Osteocyte (in vitro differentiated cells): ENCODE measurements around the gene INTS1. TPM values are rescaled to one million over a fixed set of nuclear protein-coding genes. Genes with fewer than 3 reads are reported as not detected.

ENCODE experiments used
- DNase-seq: peaks from one replicate; pipeline ENCODE4 v3.0.0; 2021; ENCODE audit warnings: mixed read lengths; ENCODE audit not compliant: unreplicated experiment; ENCODE audit errors: extremely low spot score
- H3K27ac Mint-ChIP-seq: one replicate; pipeline ENCODE4 v1.8.0; 2021; ENCODE audit warnings: mild to moderate bottlenecking, mixed read lengths; ENCODE audit not compliant: unreplicated experiment
- H3K27me3 Mint-ChIP-seq: one replicate; pipeline ENCODE4 v1.8.0; 2021; ENCODE audit warnings: mixed read lengths; ENCODE audit not compliant: unreplicated experiment
- H3K36me3 Mint-ChIP-seq: one replicate; pipeline ENCODE4 v1.8.0; 2021; ENCODE audit warnings: mixed read lengths; ENCODE audit not compliant: unreplicated experiment
- H3K4me1 Mint-ChIP-seq: one replicate; pipeline ENCODE4 v1.8.0; 2021; ENCODE audit warnings: mixed read lengths; ENCODE audit not compliant: unreplicated experiment
- H3K4me3 Mint-ChIP-seq: one replicate; pipeline ENCODE4 v1.8.0; 2021; ENCODE audit warnings: mild to moderate bottlenecking, moderate library complexity, mixed read lengths; ENCODE audit not compliant: unreplicated experiment
- H3K9me3 Mint-ChIP-seq: one replicate; pipeline ENCODE4 v1.8.0; 2021; ENCODE audit warnings: mixed read lengths; ENCODE audit not compliant: unreplicated experiment
- total RNA-seq: library from RNA; stranded (reverse); gene quantifications from 2 replicates; pipeline ENCODE4 v1.2.1, GENCODE V29; 2021
- TF ChIP-seq, protein P1 (sequence below): fragments of 200-600 bp; sonication (generic); IDR thresholded peaks from 2 replicates; pipeline ENCODE4 v1.5.0; 2021; ENCODE audit warnings: antibody characterized with exemption, mild to moderate bottlenecking, moderate library complexity

Gene INTS1
- total RNA-seq, 1 donor from 2014 or later: 121 TPM

GRCh38 chr7:1422512-1423263 is 81.5 kb downstream of the INTS1 start:
- H3K27ac Mint-ChIP-seq: no peak overlapping the region
- H3K4me1 Mint-ChIP-seq: peaks cover 5% of the 10 kb centered on the region
- H3K36me3 Mint-ChIP-seq: no peaks in the 10 kb centered on the region
- TF ChIP-seq, protein P1, sequence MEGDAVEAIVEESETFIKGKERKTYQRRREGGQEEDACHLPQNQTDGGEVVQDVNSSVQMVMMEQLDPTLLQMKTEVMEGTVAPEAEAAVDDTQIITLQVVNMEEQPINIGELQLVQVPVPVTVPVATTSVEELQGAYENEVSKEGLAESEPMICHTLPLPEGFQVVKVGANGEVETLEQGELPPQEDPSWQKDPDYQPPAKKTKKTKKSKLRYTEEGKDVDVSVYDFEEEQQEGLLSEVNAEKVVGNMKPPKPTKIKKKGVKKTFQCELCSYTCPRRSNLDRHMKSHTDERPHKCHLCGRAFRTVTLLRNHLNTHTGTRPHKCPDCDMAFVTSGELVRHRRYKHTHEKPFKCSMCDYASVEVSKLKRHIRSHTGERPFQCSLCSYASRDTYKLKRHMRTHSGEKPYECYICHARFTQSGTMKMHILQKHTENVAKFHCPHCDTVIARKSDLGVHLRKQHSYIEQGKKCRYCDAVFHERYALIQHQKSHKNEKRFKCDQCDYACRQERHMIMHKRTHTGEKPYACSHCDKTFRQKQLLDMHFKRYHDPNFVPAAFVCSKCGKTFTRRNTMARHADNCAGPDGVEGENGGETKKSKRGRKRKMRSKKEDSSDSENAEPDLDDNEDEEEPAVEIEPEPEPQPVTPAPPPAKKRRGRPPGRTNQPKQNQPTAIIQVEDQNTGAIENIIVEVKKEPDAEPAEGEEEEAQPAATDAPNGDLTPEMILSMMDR: no peak
- H3K9me3 Mint-ChIP-seq: no peaks in the 10 kb centered on the region
- H3K27me3 Mint-ChIP-seq: peaks cover 6% of the 10 kb centered on the region
- no peak overlapping the region for H3K4me3 Mint-ChIP-seq
- DNase-seq: no peak

DNA sequence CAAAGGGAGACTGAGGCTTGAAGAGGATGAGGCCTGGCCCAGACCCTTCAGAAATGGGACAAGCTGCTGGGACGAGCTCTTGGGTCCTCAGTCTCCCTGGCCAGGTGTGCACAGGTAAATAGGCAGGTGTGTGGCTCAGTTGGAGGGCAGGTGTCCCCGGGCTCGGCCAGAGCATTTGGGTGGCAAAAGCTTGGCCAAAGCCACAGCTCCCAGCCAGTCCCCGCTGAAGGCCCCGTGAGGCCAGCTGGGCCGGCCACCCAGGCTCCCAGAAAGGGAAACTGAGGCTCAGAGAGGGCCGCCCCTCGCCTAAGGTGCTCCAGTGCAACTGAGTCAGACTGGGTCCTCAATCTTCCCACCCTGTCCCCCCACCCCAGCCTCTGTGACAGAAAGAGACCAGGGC is 82.2 kb downstream of the INTS1 start:
- Mint-ChIP-seq H3K27me3 (peaks cover 12% of the 10 kb centered on the region), H3K4me3 (no peak overlapping the region), H3K36me3 (no peaks in the 10 kb centered on the region)

GRCh38 chr7:1421020-1421790 is 83.0 kb downstream of the INTS1 start:
- Mint-ChIP-seq H3K4me3 (no peak overlapping the region), H3K27me3 (peaks cover 13% of the 10 kb centered on the region), H3K27ac (no peak overlapping the region), H3K4me1 (peaks cover 10% of the 10 kb centered on the region), H3K36me3 (no peaks in the 10 kb centered on the region), H3K9me3 (no peaks in the 10 kb centered on the region)
- TF ChIP-seq, protein P1: no peak
- DNase-seq: no peak

More for the DNA sequence above, 82.2 kb downstream of the INTS1 start:
- H3K4me1 Mint-ChIP-seq: peaks cover 10% of the 10 kb centered on the region
- no peaks in the 10 kb centered on the region for H3K9me3 Mint-ChIP-seq
- DNase-seq: no peak
- no peak overlapping the region for H3K27ac Mint-ChIP-seq
- TF ChIP-seq, protein P1: no peak

Other genes with a start within 250 kb of the INTS1 start
- 55.9 and 63.1 TPM in 2 replicates for gene MICALL2, start 44.9 kb downstream of the INTS1 start, total RNA-seq
- 19.9 and 23.0 TPM in 2 replicates for gene MAFK, start 26.3 kb upstream of the INTS1 start, total RNA-seq
- 0.27 and 0.29 TPM in 2 replicates for gene TMEM184A, start 51.8 kb upstream of the INTS1 start, total RNA-seq
- 25.6 and 28.9 TPM in 2 replicates for gene PSMG3, start 65.6 kb upstream of the INTS1 start, total RNA-seq
- gene ELFN1, start 165.9 kb upstream of the INTS1 start, total RNA-seq: 0.62 and 0.73 TPM in 2 replicates